K562 (cell line): ENCODE results near the gene DDX50.
A peak's percentile ranks its signal among the peaks of the same experiment; 100 is the strongest.

Experiments used
- CBX8 ChIP-seq: fragments of 200-600 bp; sonication (generic); IDR thresholded peaks from 2 replicates; pipeline ENCODE4 v1.6.1; 2012; ENCODE audit warnings: borderline replicate concordance, mixed run types, low read depth, mild to moderate bottlenecking, moderate library complexity, mixed read lengths, low read length, control low read depth, inconsistent platforms; ENCODE audit not compliant: poor library complexity, severe bottlenecking; ENCODE audit errors: extremely low read depth
- HDAC6 ChIP-seq: IDR thresholded peaks from 2 replicates; pipeline ENCODE4 v1.6.1; 2012; ENCODE audit warnings: low read depth, mild to moderate bottlenecking, control low read depth, inconsistent platforms, low read length, moderate library complexity
- POLR2AphosphoS5 ChIP-seq: IDR thresholded peaks from 2 replicates; pipeline ENCODE4 v1.6.1; 2011; ENCODE audit warnings: mild to moderate bottlenecking, low read depth, low read length, moderate library complexity; ENCODE audit not compliant: control insufficient read depth, insufficient read depth
- TRIM24 ChIP-seq, 2 experiments: fragments of 450-650 bp; IDR thresholded peaks; 2 replicates each; pipeline ENCODE4 v1.6.1; 2016
- TF ChIP-seq, protein P1 (sequence below), 3 experiments: IDR thresholded peaks in 2 of 3; conservative IDR thresholded peaks in 1 of 3; 2 replicates each; pipeline ENCODE4 v1.5.1; 2011 to 2012; ENCODE audit warnings: low read length in 3 of 3, mild to moderate bottlenecking in 3 of 3, control low read depth in 2 of 3, improper control_type of control experiment in 1 of 3, inconsistent platforms in 1 of 3, low read depth in 1 of 3, mixed read lengths in 1 of 3, moderate library complexity in 1 of 3; ENCODE audit not compliant: insufficient read depth in 2 of 3

DNA sequence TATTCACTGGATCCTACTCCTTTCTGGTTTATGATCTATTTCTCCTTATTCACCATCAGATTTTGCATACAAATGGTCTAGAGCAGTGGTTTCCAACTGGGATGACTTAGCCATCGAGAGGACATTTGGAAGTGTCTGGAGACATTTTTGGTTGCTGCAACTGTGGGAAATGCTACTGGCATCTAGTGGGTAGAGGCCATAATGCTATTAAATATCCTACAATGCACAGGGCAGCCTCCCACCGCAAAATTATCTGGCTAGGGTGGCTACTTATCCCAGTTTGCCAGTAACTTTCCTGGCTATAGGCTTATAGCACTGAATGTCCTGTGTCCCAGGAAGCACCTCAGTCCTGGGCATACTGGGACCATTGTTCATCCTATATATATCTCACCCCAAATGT lies 21.5 kb upstream of the DDX50 start:
- TF ChIP-seq, protein P1, sequence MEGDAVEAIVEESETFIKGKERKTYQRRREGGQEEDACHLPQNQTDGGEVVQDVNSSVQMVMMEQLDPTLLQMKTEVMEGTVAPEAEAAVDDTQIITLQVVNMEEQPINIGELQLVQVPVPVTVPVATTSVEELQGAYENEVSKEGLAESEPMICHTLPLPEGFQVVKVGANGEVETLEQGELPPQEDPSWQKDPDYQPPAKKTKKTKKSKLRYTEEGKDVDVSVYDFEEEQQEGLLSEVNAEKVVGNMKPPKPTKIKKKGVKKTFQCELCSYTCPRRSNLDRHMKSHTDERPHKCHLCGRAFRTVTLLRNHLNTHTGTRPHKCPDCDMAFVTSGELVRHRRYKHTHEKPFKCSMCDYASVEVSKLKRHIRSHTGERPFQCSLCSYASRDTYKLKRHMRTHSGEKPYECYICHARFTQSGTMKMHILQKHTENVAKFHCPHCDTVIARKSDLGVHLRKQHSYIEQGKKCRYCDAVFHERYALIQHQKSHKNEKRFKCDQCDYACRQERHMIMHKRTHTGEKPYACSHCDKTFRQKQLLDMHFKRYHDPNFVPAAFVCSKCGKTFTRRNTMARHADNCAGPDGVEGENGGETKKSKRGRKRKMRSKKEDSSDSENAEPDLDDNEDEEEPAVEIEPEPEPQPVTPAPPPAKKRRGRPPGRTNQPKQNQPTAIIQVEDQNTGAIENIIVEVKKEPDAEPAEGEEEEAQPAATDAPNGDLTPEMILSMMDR (IDR thresholded peaks at IDR 0.05 in 2 of 3, conservative IDR thresholded peaks at IDR 0.05 in 1 of 3; ENCODE audit: insufficient read depth in 2 of 3, low read depth in 1 of 3, low read length in 3 of 3), result peak in 1 of 3 experiments; percentile 1; a peak in 1 of 6 replicates
- TF ChIP-seq TRIM24 (IDR thresholded peaks at IDR 0.05) (no peak), POLR2AphosphoS5 (no peak), HDAC6 (no peak), CBX8 (no peak)
